ENCODE measurements around the gene EYA3.

- TF ChIP-seq CTCF (IDR thresholded peaks at IDR 0.05) (no peak), ZFX (IDR thresholded peaks at IDR 0.05; ENCODE audit: borderline replicate concordance) (no peak)
Measured at GRCh38 chr1:27938488-27938887, 149.9 kb downstream of the EYA3 start.

Data from 22Rv1 (cell line).